Parathyroid adenoma (tissue), 2 donors: ENCODE data around the gene GALNT9.

ENCODE experiments used
- H2AFZ ChIP-seq: fragments of 300-600 bp; sonication (generic); one replicate; pipeline ENCODE4 v1.7.0; 2017; ENCODE audit warnings: antibody characterized with exemption, mild to moderate bottlenecking
- H3K27ac ChIP-seq: fragments of 300-600 bp; sonication (generic); one replicate; pipeline ENCODE4 v1.7.0; 2017
- H3K27me3 ChIP-seq: fragments of 300-600 bp; sonication (generic); one replicate; pipeline ENCODE4 v1.7.0; 2017; ENCODE audit warnings: low read length; ENCODE audit not compliant: control insufficient read depth, insufficient read depth
- H3K36me3 ChIP-seq: fragments of 300-600 bp; sonication (generic); one replicate; pipeline ENCODE4 v1.7.0; 2017; ENCODE audit warnings: low read length; ENCODE audit not compliant: control insufficient read depth, insufficient read depth
- H3K4me1 ChIP-seq: fragments of 300-600 bp; sonication (generic); one replicate; pipeline ENCODE4 v1.7.0; 2017; ENCODE audit warnings: control low read depth
- H3K4me2 ChIP-seq: fragments of 300-600 bp; sonication (generic); one replicate; pipeline ENCODE4 v1.7.0; 2017; ENCODE audit warnings: low read length
- H3K4me3 ChIP-seq: fragments of 300-600 bp; sonication (generic); one replicate; pipeline ENCODE4 v1.7.0; 2017; ENCODE audit warnings: low read depth, low read length
- H3K79me2 ChIP-seq: fragments of 300-600 bp; sonication (generic); one replicate; pipeline ENCODE4 v1.7.0; 2017; ENCODE audit warnings: control low read depth
- H3K9ac ChIP-seq: fragments of 300-600 bp; sonication (generic); one replicate; pipeline ENCODE4 v1.7.0; 2017; ENCODE audit warnings: mild to moderate bottlenecking
- H3K9me3 ChIP-seq: fragments of 300-600 bp; sonication (generic); one replicate; pipeline ENCODE4 v1.7.0; 2017; ENCODE audit warnings: low read length; ENCODE audit not compliant: control insufficient read depth
- TF ChIP-seq, protein P1 (sequence below): fragments of 300-600 bp; sonication (generic); IDR thresholded peaks from one replicate; pipeline ENCODE4 v1.7.0; 2017; ENCODE audit warnings: antibody characterized with exemption, mild to moderate bottlenecking
- donor health status: primary hyperparathyroidism.

GALNT9 gene

DNA sequence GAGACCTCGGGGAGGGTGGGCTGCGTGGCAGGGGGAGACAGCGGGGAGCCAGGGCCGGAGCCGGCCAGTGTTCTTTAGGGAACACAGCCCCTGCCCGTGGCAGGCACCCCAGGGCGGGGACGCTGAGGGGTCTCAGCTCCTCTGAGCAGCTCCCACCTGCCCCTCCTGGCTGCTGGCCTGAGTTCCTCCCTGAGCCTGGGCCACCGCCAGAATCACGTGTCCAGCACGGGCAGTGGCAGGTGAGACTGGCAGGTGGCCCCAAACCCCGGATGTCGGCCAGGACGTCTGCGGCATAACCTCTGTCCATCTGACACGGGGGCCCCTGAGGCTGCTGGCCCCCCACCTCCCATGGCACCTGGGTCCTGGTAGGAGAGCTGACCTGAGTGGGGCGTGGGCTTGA, 160.0 kb downstream of the GALNT9 start:
- no peaks in the 10 kb centered on the region for H3K9me3 ChIP-seq
- no peak overlapping the region for H3K9ac ChIP-seq
- no peaks in the 10 kb centered on the region for H3K4me1 ChIP-seq
- no peaks in the 10 kb centered on the region for H3K36me3 ChIP-seq
- H3K79me2 ChIP-seq = no peaks in the 10 kb centered on the region
- TF ChIP-seq, protein P1, sequence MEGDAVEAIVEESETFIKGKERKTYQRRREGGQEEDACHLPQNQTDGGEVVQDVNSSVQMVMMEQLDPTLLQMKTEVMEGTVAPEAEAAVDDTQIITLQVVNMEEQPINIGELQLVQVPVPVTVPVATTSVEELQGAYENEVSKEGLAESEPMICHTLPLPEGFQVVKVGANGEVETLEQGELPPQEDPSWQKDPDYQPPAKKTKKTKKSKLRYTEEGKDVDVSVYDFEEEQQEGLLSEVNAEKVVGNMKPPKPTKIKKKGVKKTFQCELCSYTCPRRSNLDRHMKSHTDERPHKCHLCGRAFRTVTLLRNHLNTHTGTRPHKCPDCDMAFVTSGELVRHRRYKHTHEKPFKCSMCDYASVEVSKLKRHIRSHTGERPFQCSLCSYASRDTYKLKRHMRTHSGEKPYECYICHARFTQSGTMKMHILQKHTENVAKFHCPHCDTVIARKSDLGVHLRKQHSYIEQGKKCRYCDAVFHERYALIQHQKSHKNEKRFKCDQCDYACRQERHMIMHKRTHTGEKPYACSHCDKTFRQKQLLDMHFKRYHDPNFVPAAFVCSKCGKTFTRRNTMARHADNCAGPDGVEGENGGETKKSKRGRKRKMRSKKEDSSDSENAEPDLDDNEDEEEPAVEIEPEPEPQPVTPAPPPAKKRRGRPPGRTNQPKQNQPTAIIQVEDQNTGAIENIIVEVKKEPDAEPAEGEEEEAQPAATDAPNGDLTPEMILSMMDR = no peak
- no peak overlapping the region for H3K4me2 ChIP-seq
- H3K27me3 ChIP-seq = peaks cover 3% of the 10 kb centered on the region
- H3K4me3 ChIP-seq = no peak overlapping the region
- no peak overlapping the region for H3K27ac ChIP-seq
- H2AFZ ChIP-seq = no peak overlapping the region

DNA sequence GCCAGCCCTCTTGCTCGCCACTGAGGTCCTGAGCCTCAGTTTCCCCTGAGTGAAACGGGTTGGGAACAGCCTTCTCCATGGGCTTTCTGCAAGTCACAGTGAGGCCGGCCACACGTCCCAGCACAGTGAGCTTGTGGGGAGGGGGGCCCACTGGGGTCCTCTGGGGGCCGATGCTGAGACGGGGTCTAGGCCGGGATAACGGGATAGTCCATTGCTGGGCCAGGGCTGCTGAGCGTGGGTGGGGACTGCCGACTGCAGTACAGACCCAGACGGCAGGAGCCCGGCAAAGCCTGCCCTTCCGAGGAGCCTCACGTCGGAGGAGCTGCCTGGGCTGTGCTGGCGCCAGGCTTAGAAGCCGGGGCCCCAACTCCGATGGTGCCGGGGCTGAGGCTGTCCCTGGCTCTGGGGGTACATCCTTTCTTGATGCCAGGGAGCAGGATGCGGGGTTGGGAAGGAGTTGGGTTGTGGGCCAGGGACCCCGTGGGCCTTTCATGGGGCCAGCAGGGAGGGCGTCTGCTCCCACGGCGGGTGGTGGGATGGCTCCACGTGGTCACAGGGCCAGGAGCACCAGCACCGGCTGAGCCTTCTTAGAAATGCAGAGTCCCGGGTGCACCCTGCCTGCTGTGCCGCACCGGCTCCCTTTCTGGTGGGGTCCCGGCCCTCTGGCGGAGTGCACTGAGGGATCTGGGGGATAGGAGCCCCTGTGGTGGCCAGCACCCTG, 160.9 kb downstream of the GALNT9 start:
- Histone ChIP-seq H3K79me2 (no peaks in the 10 kb centered on the region), H3K36me3 (no peaks in the 10 kb centered on the region), H3K27me3 (no peaks in the 10 kb centered on the region), H3K4me1 (no peaks in the 10 kb centered on the region), H2AFZ (no peak overlapping the region), H3K9me3 (no peaks in the 10 kb centered on the region), H3K4me3 (no peak overlapping the region), H3K9ac (no peak overlapping the region), H3K27ac (no peak overlapping the region), H3K4me2 (no peak overlapping the region)
- TF ChIP-seq, protein P1 = no peak

DNA sequence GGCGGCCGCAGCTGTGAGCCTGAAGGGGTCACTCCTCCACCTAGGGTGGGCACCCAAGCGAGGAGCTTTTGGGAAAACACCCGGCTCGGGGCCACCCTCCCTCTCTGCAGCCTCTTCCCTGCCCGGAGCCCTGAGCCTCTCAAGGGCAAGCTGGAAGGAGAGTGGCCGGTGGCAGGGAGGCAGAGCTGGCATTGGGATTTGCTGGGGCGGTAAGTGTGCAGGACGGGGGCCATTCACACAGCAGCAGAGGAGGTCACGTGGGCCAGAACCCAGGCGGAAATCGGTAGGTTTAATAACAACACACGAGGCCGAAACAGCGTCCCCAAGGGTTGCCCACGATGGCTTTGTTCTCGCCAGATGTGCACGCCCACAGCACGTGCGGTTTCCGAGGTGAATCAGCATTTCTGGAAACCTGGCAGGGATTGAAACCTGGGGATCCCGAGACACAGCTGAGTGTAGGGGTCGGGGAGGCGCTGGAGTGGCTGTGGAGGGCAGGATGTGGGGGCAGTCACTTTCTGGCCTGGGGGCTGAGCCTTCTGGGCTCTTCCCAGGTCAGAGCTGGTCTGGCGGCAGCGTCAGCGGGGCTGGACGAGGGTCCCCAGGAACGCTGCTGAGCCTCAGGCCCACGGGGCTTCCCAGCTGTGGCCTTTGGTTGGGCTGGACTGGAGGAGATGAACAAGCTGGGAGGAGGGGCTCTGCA, 161.6 kb downstream of the GALNT9 start:
- H3K4me3 ChIP-seq = no peak overlapping the region
- H3K36me3 ChIP-seq = no peaks in the 10 kb centered on the region
- H3K9me3 ChIP-seq = no peaks in the 10 kb centered on the region
- no peak overlapping the region for H3K27ac ChIP-seq
- H3K9ac ChIP-seq = no peak overlapping the region
- TF ChIP-seq, protein P1 = no peak
- no peaks in the 10 kb centered on the region for H3K27me3 ChIP-seq
- H2AFZ ChIP-seq = no peak overlapping the region
- no peaks in the 10 kb centered on the region for H3K4me1 ChIP-seq
- no peak overlapping the region for H3K4me2 ChIP-seq
- H3K79me2 ChIP-seq = no peaks in the 10 kb centered on the region

DNA sequence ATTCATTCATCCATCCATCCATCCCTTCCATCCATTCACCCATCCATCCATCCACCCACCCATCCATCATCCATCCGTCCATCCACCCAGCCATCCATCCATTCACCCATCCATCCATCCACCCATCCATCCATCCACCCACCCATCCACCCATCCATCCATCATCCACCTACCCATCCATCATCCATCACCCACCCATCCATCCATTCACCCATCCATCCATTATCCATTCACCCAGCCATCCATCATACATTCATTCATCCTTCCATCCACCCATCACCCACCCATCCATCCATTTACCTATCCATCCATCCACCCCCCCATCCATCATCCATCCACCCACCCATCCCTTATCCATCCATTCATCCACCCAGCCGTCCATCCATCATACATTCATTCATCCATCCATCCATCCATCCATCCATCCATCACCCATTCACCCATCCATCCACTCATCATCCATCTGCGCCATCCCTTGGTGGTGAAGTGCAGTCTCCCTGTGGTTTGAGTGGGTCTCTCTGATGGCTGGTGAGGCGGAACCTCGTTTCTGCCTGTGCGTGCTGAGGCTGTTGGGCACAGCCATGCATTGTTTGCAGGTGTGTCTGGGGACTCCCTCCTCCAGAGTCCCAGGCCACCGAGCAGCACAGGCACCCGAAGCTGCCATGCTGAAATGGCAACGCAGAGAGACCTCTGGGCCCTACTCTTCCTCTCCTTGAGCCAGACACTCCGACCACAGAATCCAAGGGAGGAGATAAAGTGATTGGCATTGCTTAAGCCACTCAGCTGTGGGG, 162.4 kb downstream of the GALNT9 start:
- Histone ChIP-seq H3K27me3 (no peaks in the 10 kb centered on the region), H3K79me2 (no peaks in the 10 kb centered on the region), H3K9ac (no peak overlapping the region), H3K4me2 (no peak overlapping the region), H3K9me3 (no peaks in the 10 kb centered on the region), H2AFZ (no peak overlapping the region), H3K4me3 (no peak overlapping the region), H3K36me3 (no peaks in the 10 kb centered on the region), H3K4me1 (no peaks in the 10 kb centered on the region), H3K27ac (no peak overlapping the region)
- TF ChIP-seq, protein P1 = no peak
